NCI-H2196 (cell line): ENCODE measurements around the gene PSMC3.

ENCODE experiments used
- DNase-seq: peaks from one replicate; lab custom pipeline; 2025; ENCODE audit not compliant: unreplicated experiment; lab: John Stamatoyannopoulos, UW

PSMC3 gene

GRCh38 chr11:47377571-47378009, 48.6 kb downstream of the PSMC3 start:
- no peak for DNase-seq

GRCh38 chr11:47376525-47377371, 49.5 kb downstream of the PSMC3 start:
- DNase-seq, result no peak

GRCh38 chr11:47376107-47376524, 50.1 kb downstream of the PSMC3 start:
- no peak for DNase-seq

- no peak for DNase-seq
Observed at GRCh38 chr11:47375546-47376085, 50.6 kb downstream of the PSMC3 start.

GRCh38 chr11:47375020-47375419, 51.2 kb downstream of the PSMC3 start:
- no peak for DNase-seq

GRCh38 chr11:47374720-47375019, 51.6 kb downstream of the PSMC3 start:
- no peak for DNase-seq

- DNase-seq, result peak; percentile 80
Observed at GRCh38 chr11:47373876-47374719, 52.1 kb downstream of the PSMC3 start.

- no peak for DNase-seq
Observed at GRCh38 chr11:47372422-47372821, 53.8 kb downstream of the PSMC3 start.

GRCh38 chr11:47369676-47370075, 56.6 kb downstream of the PSMC3 start:
- no peak for DNase-seq
